Erythroblast (primary cell): ENCODE results near the gene LRCH3.

Source experiments
- GATA1 ChIP-seq: IDR thresholded peaks from 2 replicates; pipeline ENCODE4 v1.6.1; 2011; ENCODE audit warnings: low read depth, mild to moderate bottlenecking, control low read depth, low read length, moderate library complexity
- POLR2A ChIP-seq: IDR thresholded peaks from 2 replicates; pipeline ENCODE4 v1.6.1; 2011; ENCODE audit warnings: mild to moderate bottlenecking, low read length

DNA sequence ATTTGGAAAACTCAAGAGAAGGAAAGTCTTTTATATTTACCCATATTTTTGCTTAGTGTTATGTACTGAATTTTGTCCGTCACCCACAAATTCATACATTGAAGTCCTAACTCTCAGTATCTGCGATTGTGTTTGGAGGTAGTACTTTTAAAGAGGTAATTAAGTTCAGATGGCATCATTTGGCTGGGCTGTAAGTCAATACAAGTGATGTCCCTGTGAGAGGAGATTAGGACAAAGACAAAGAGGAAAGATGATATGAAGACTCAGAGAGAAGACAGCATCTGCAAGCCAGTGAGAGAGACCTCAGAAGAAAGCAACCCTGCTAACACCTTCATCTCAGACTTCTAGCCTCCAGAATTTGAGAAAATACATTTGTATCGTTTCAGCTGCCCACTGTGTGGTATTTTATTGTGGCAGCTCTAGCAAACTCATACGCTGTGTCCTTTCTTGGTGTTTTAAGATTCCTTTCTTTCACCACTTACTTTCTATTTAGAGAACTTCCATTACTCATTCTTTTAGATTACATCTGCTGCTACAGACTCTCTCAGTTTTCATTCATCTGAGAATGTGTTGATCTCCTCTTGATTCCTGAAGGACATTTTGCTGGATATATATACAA is 17.0 kb downstream of the LRCH3 start:
- TF ChIP-seq POLR2A (no peak), GATA1 (no peak)
